ENCODE data around the gene CIBAR2. TPM values are rescaled to one million over a fixed set of nuclear protein-coding genes. Genes with fewer than 3 reads are reported as not detected.

CIBAR2 gene
- total and polyA plus RNA-seq, 2 experiments from 2014 or later: not detected

- Mint-ChIP-seq H3K4me1 (no peaks in the 10 kb centered on the region), H3K27ac (no peak overlapping the region), H3K27me3 (ENCODE audit: insufficient read depth, low read depth, poor library complexity) (peaks cover 4% of the 10 kb centered on the region), H3K4me3 (no peak overlapping the region), H3K9me3 (no peaks in the 10 kb centered on the region), H3K36me3 (ENCODE audit: low read depth) (no peaks in the 10 kb centered on the region)
- no peaks in the 10 kb centered on the region for H3K79me2 ChIP-seq (replicated peaks; ENCODE audit: insufficient read depth)
- no peaks in the 10 kb centered on the region; the same call in 1 of the 2 replicates for H3F3A ChIP-seq (replicated peaks; ENCODE audit: low read depth)
- H3K27me3 ChIP-seq (ENCODE audit: insufficient read depth): no peaks in the 10 kb centered on the region
- H3K4me1 ChIP-seq (ENCODE audit: insufficient read depth): no peaks in the 10 kb centered on the region
- no peaks in the 10 kb centered on the region for H3K9me2 ChIP-seq (ENCODE audit: insufficient read depth)
- no peak overlapping the region for H3K4me3 ChIP-seq
- H3K27ac ChIP-seq (ENCODE audit: low read depth): no peak overlapping the region
- ATAC-seq (no peak), DNase-seq (ENCODE audit: low spot score) (no peak)
- no peak overlapping the region for H3K4me2 ChIP-seq
- TF ChIP-seq, protein P1, sequence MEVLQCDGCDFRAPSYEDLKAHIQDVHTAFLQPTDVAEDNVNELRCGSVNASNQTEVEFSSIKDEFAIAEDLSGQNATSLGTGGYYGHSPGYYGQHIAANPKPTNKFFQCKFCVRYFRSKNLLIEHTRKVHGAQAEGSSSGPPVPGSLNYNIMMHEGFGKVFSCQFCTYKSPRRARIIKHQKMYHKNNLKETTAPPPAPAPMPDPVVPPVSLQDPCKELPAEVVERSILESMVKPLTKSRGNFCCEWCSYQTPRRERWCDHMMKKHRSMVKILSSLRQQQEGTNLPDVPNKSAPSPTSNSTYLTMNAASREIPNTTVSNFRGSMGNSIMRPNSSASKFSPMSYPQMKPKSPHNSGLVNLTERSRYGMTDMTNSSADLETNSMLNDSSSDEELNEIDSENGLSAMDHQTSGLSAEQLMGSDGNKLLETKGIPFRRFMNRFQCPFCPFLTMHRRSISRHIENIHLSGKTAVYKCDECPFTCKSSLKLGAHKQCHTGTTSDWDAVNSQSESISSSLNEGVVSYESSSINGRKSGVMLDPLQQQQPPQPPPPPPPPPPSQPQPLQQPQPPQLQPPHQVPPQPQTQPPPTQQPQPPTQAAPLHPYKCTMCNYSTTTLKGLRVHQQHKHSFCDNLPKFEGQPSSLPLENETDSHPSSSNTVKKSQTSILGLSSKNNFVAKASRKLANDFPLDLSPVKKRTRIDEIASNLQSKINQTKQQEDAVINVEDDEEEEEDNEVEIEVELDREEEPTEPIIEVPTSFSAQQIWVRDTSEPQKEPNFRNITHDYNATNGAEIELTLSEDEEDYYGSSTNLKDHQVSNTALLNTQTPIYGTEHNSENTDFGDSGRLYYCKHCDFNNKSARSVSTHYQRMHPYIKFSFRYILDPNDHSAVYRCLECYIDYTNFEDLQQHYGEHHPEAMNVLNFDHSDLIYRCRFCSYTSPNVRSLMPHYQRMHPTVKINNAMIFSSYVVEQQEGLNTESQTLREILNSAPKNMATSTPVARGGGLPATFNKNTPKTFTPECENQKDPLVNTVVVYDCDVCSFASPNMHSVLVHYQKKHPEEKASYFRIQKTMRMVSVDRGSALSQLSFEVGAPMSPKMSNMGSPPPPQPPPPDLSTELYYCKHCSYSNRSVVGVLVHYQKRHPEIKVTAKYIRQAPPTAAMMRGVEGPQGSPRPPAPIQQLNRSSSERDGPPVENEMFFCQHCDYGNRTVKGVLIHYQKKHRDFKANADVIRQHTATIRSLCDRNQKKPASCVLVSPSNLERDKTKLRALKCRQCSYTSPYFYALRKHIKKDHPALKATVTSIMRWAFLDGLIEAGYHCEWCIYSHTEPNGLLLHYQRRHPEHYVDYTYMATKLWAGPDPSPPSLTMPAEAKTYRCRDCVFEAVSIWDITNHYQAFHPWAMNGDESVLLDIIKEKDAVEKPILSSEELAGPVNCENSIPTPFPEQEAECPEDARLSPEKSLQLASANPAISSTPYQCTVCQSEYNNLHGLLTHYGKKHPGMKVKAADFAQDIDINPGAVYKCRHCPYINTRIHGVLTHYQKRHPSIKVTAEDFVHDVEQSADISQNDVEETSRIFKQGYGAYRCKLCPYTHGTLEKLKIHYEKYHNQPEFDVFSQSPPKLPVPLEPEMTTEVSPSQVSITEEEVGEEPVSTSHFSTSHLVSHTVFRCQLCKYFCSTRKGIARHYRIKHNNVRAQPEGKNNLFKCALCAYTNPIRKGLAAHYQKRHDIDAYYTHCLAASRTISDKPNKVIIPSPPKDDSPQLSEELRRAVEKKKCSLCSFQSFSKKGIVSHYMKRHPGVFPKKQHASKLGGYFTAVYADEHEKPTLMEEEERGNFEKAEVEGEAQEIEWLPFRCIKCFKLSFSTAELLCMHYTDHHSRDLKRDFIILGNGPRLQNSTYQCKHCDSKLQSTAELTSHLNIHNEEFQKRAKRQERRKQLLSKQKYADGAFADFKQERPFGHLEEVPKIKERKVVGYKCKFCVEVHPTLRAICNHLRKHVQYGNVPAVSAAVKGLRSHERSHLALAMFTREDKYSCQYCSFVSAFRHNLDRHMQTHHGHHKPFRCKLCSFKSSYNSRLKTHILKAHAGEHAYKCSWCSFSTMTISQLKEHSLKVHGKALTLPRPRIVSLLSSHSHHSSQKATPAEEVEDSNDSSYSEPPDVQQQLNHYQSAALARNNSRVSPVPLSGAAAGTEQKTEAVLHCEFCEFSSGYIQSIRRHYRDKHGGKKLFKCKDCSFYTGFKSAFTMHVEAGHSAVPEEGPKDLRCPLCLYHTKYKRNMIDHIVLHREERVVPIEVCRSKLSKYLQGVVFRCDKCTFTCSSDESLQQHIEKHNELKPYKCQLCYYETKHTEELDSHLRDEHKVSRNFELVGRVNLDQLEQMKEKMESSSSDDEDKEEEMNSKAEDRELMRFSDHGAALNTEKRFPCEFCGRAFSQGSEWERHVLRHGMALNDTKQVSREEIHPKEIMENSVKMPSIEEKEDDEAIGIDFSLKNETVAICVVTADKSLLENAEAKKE (CRISPR knock-in tag; IDR thresholded peaks at IDR 0.05): no peak
- TF ChIP-seq EZH2 (IDR thresholded peaks at IDR 0.05; ENCODE audit: low read depth, unreplicated experiment) (no peak), STAT1 (IDR thresholded peaks at IDR 0.05; ENCODE audit: unreplicated experiment) (no peak), POLR2AphosphoS5 (IDR thresholded peaks at IDR 0.05; ENCODE audit: low read depth) (no peak), ZNF331 (CRISPR knock-in tag; IDR thresholded peaks at IDR 0.05; ENCODE audit: low read depth) (no peak), JUNB (IDR thresholded peaks at IDR 0.05; ENCODE audit: unreplicated experiment) (no peak), EZH2phosphoT487 (IDR thresholded peaks at IDR 0.05; ENCODE audit: unreplicated experiment) (no peak), CTCF (conservative IDR thresholded peaks at IDR 0.05; ENCODE audit: low read depth in 2 of 2) (no peak), ZNF114 (CRISPR knock-in tag; IDR thresholded peaks at IDR 0.05) (no peak)
- no peak overlapping the region for H2AFZ ChIP-seq
- H4K20me1 ChIP-seq (replicated peaks; ENCODE audit: insufficient read depth): no peaks in the 10 kb centered on the region
- H3K36me3 ChIP-seq (ENCODE audit: insufficient read depth): no peaks in the 10 kb centered on the region
These were observed 7.4 kb downstream of the CIBAR2 start for GRCh38 chr16:85104821-85105391.
